SK-N-SH (cell line): ENCODE measurements around the gene CHST11.

ENCODE experiments used
- CHD2 ChIP-seq: fragments of 150-350 bp; IDR thresholded peaks from 2 replicates; pipeline ENCODE4 v1.6.1; 2018; ENCODE audit warnings: low read length; ENCODE audit not compliant: partially characterized antibody
- EP300 ChIP-seq, 2 experiments: IDR thresholded peaks; 2 replicates each; pipeline versions ENCODE4 v1.4.0 to v1.6.1; 2012; ENCODE audit warnings: borderline replicate concordance in 1 of 2, low read depth in 1 of 2, low read length in 1 of 2
- EZH2phosphoT487 ChIP-seq: fragments of 200-600 bp; sonication (generic); IDR thresholded peaks from 2 replicates; pipeline ENCODE4 v1.6.1; 2017; ENCODE audit warnings: low read depth, mixed run types, mild to moderate bottlenecking, antibody characterized with exemption, moderate library complexity, borderline replicate concordance
- FOXM1 ChIP-seq: IDR thresholded peaks from 2 replicates; pipeline ENCODE4 v1.4.0; 2012; ENCODE audit warnings: low read depth, mild to moderate bottlenecking
- JUND ChIP-seq: IDR thresholded peaks from 2 replicates; pipeline ENCODE4 v1.4.0; 2012
- NFIC ChIP-seq: IDR thresholded peaks from 2 replicates; pipeline ENCODE4 v1.4.0; 2012; ENCODE audit warnings: borderline replicate concordance
- NRF1 ChIP-seq: IDR thresholded peaks from 2 replicates; pipeline ENCODE4 v1.6.1; 2012; ENCODE audit warnings: low read depth, mild to moderate bottlenecking, low read length
- POLR2AphosphoS5 ChIP-seq: IDR thresholded peaks from 2 replicates; pipeline ENCODE4 v1.6.1; 2012; ENCODE audit warnings: low read depth, low read length
- SIN3A ChIP-seq: IDR thresholded peaks from 2 replicates; pipeline ENCODE4 v1.6.1; 2012; ENCODE audit warnings: low read depth, mild to moderate bottlenecking, low read length, moderate library complexity, borderline replicate concordance
- USF1 ChIP-seq: IDR thresholded peaks from 2 replicates; pipeline ENCODE4 v1.4.0; 2012; ENCODE audit warnings: low read depth, borderline replicate concordance
- ZBTB33 ChIP-seq: IDR thresholded peaks from 2 replicates; pipeline ENCODE4 v1.4.0; 2012; ENCODE audit warnings: low read depth, borderline replicate concordance
- TF ChIP-seq, protein P1 (sequence below): fragments of 200-600 bp; sonication (generic); IDR thresholded peaks from 2 replicates; pipeline ENCODE4 v1.6.1; 2017; ENCODE audit warnings: antibody characterized with exemption, mild to moderate bottlenecking, moderate library complexity
- TF ChIP-seq, protein P2 (sequence below): IDR thresholded peaks from 2 replicates; pipeline ENCODE4 v1.4.0; 2012; ENCODE audit warnings: low read depth
- TF ChIP-seq, protein P3 (sequence below): fragments of 150-350 bp; IDR thresholded peaks from 2 replicates; pipeline ENCODE4 v1.6.1; 2017; ENCODE audit warnings: antibody characterized with exemption, low read length, low read depth, borderline replicate concordance

DNA sequence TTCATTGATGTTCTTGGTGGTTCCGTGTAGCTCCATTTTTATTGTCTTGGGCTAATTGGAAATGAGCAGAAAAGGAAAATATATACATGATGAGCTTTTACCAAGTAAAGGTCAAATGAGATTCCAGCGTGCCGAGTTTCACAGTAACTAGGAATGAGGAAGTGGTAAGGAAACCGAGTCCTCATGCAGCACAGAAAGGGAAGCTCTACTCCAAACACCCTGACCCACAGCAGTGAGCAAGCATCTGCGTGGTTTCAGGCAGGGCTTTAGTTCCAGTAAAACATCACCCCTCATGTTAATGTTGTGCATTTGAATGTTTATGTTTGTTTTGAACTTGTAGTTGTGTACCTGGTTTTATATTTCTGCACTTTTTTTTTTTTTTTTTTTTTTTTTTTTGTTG is 293.3 kb downstream of the CHST11 start:
- TF ChIP-seq, protein P1, sequence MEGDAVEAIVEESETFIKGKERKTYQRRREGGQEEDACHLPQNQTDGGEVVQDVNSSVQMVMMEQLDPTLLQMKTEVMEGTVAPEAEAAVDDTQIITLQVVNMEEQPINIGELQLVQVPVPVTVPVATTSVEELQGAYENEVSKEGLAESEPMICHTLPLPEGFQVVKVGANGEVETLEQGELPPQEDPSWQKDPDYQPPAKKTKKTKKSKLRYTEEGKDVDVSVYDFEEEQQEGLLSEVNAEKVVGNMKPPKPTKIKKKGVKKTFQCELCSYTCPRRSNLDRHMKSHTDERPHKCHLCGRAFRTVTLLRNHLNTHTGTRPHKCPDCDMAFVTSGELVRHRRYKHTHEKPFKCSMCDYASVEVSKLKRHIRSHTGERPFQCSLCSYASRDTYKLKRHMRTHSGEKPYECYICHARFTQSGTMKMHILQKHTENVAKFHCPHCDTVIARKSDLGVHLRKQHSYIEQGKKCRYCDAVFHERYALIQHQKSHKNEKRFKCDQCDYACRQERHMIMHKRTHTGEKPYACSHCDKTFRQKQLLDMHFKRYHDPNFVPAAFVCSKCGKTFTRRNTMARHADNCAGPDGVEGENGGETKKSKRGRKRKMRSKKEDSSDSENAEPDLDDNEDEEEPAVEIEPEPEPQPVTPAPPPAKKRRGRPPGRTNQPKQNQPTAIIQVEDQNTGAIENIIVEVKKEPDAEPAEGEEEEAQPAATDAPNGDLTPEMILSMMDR, result no peak
- TF ChIP-seq, protein P2, sequence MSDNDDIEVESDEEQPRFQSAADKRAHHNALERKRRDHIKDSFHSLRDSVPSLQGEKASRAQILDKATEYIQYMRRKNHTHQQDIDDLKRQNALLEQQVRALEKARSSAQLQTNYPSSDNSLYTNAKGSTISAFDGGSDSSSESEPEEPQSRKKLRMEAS, result no peak
- TF ChIP-seq USF1, result no peak
- TF ChIP-seq ZBTB33, result no peak
- no peak for TF ChIP-seq NFIC
- TF ChIP-seq NRF1, result no peak
- TF ChIP-seq JUND, result no peak
- TF ChIP-seq FOXM1, result no peak
- TF ChIP-seq POLR2AphosphoS5, result no peak
- TF ChIP-seq, protein P3, sequence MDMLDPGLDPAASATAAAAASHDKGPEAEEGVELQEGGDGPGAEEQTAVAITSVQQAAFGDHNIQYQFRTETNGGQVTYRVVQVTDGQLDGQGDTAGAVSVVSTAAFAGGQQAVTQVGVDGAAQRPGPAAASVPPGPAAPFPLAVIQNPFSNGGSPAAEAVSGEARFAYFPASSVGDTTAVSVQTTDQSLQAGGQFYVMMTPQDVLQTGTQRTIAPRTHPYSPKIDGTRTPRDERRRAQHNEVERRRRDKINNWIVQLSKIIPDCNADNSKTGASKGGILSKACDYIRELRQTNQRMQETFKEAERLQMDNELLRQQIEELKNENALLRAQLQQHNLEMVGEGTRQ, result no peak
- TF ChIP-seq EP300 (IDR thresholded peaks at IDR 0.05; ENCODE audit: borderline replicate concordance in 1 of 2, low read depth in 1 of 2, low read length in 1 of 2), result no peak
- no peak for TF ChIP-seq CHD2
- TF ChIP-seq EZH2phosphoT487, result no peak
- TF ChIP-seq SIN3A, result no peak
